Esophagus squamous epithelium (tissue), 4 donors: ENCODE results near the gene TMEM214.

Experiments
- POLR2A ChIP-seq, 4 donors: fragments of 450-650 bp; IDR thresholded peaks; one replicate each; pipeline ENCODE4 v1.6.1; 2017; ENCODE audit warnings: antibody characterized with exemption in 4 of 4, mild to moderate bottlenecking in 4 of 4, moderate library complexity in 3 of 4
- TF ChIP-seq, protein P1 (sequence below), 6 experiments: fragments of 450-650 bp in 4 of 6; fragments of 200-600 bp in 2 of 6; sonication (generic) in 2 of 6; IDR thresholded peaks; one replicate each; pipeline ENCODE4 v1.5.1; 2016 to 2019; ENCODE audit warnings: antibody characterized with exemption in 6 of 6, mild to moderate bottlenecking in 4 of 6, moderate library complexity in 4 of 6

DNA sequence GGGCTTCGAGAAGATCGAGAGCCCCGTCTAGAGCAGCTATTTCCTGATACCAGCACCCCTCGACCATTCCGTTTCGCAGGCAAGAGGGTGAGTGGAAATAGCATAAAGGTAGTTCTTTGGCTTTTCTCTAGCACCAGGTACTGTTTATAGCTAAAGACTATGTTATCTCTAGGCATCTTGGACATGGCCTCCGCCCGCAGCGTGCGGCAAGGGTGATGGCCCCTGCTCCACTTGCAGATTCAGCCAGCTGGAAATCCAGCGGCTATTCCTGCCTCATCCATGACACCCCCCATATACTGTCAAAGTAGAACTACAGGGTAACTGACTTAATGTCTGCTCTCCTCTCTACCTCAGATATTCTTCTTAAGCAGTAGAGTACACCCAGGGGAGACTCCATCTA, 22.0 kb downstream of the TMEM214 start:
- TF ChIP-seq, protein P1, sequence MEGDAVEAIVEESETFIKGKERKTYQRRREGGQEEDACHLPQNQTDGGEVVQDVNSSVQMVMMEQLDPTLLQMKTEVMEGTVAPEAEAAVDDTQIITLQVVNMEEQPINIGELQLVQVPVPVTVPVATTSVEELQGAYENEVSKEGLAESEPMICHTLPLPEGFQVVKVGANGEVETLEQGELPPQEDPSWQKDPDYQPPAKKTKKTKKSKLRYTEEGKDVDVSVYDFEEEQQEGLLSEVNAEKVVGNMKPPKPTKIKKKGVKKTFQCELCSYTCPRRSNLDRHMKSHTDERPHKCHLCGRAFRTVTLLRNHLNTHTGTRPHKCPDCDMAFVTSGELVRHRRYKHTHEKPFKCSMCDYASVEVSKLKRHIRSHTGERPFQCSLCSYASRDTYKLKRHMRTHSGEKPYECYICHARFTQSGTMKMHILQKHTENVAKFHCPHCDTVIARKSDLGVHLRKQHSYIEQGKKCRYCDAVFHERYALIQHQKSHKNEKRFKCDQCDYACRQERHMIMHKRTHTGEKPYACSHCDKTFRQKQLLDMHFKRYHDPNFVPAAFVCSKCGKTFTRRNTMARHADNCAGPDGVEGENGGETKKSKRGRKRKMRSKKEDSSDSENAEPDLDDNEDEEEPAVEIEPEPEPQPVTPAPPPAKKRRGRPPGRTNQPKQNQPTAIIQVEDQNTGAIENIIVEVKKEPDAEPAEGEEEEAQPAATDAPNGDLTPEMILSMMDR (IDR thresholded peaks at IDR 0.05) = no peak
- TF ChIP-seq POLR2A (IDR thresholded peaks at IDR 0.05) = no peak
